ENCODE results near the gene OSBPL9. TPM values are rescaled to one million over a fixed set of nuclear protein-coding genes. Genes with fewer than 3 reads are reported as not detected.

Gene OSBPL9
- total and polyA plus RNA-seq, 2 donors: 46.3 to 117 TPM

DNA sequence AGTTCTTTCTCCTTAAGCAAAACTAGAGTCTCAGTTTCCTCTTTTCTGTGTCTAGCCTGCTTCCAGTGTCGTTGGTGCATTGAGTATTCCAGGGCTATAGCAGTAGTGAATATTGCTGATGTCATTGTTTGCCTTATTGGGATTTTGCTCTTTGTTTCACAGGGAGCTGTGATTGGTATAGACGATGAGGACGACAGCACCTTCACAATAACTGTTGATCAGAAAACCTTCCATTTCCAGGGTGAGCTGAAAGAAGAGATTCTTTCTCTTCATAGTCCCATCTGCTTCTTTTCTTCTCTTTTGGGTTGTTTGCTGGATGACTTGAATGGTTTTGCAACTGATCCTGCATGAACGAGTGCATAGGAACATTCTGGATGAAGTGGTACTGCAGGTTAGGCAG, 52.4 kb downstream of the OSBPL9 start:
- no peaks in the 10 kb centered on the region for H3K4me1 ChIP-seq (ENCODE audit: insufficient read depth)
- no peak overlapping the region for H3K27ac ChIP-seq (ENCODE audit: low read depth)
- no peak for DNase-seq (ENCODE audit: extremely low spot score)
- 65% methylated on average over 4 of the region's 4 CpGs for WGBS
- H3K4me3 ChIP-seq (ENCODE audit: low read depth, low read length): no peak overlapping the region
- no peaks in the 10 kb centered on the region for H3K36me3 ChIP-seq (ENCODE audit: insufficient read depth)

GRCh38 chr1:51669816-51670215, 52.9 kb downstream of the OSBPL9 start:
- H3K27ac ChIP-seq (ENCODE audit: low read depth): no peak overlapping the region
- WGBS: 72% methylated on average over 2 of the region's 2 CpGs
- no peak for DNase-seq (ENCODE audit: extremely low spot score)
- no peaks in the 10 kb centered on the region for H3K36me3 ChIP-seq (ENCODE audit: insufficient read depth)
- no peak overlapping the region for H3K4me3 ChIP-seq (ENCODE audit: low read depth, low read length)
- no peaks in the 10 kb centered on the region for H3K4me1 ChIP-seq (ENCODE audit: insufficient read depth)

DNA sequence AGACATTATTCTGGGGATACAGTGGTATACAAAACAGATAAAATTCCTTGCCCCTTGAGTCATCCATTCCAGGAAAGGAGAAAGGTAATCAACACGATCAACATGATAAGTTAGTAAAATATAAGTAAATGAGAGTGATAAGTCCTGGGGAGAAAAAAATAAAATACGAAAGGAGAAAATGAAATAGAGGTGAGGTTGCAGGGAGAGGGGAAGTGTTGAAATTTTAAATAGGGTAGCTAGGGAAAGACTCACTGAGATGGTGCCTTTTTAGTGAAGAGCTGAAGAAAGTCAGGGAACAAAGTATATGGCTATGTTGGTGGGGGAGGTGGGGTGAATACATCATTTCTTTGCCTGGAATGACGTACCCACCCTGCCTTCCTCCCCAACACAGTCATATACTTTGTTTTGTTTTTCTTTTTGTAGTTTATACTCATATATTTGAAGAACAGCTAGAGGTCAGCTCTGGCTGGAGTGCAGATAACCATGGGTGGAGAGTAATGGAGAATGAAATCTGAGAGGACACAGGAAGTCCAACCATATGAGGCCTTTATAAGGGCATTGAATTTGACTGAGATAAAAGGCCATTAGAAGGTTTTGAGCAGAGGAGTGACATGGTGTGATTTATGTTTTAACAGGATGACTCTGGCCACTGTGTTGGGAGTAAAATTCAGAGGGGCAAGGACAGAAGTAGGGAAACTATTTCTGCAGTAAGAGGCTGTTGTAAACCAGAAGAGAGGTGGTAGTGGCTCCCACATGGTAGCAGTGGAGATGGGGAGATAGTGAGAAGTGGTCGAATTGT, 54.8 kb downstream of the OSBPL9 start:
- no peak overlapping the region for H3K4me3 ChIP-seq (ENCODE audit: low read depth, low read length)
- H3K36me3 ChIP-seq (ENCODE audit: insufficient read depth): no peaks in the 10 kb centered on the region
- no peak for DNase-seq (ENCODE audit: extremely low spot score)
- no peaks in the 10 kb centered on the region for H3K4me1 ChIP-seq (ENCODE audit: insufficient read depth)
- 83% methylated on average over 4 of the region's 4 CpGs for WGBS
- no peak overlapping the region for H3K27ac ChIP-seq (ENCODE audit: low read depth)

GRCh38 chr1:51673279-51673678, 56.4 kb downstream of the OSBPL9 start:
- no peaks in the 10 kb centered on the region for H3K36me3 ChIP-seq (ENCODE audit: insufficient read depth)
- H3K27ac ChIP-seq (ENCODE audit: low read depth): no peak overlapping the region
- 100% methylated on average over 1 of the region's 1 CpG for WGBS
- DNase-seq (ENCODE audit: extremely low spot score): no peak
- H3K4me1 ChIP-seq (ENCODE audit: insufficient read depth): no peaks in the 10 kb centered on the region
- H3K4me3 ChIP-seq (ENCODE audit: low read depth, low read length): no peak overlapping the region

DNA sequence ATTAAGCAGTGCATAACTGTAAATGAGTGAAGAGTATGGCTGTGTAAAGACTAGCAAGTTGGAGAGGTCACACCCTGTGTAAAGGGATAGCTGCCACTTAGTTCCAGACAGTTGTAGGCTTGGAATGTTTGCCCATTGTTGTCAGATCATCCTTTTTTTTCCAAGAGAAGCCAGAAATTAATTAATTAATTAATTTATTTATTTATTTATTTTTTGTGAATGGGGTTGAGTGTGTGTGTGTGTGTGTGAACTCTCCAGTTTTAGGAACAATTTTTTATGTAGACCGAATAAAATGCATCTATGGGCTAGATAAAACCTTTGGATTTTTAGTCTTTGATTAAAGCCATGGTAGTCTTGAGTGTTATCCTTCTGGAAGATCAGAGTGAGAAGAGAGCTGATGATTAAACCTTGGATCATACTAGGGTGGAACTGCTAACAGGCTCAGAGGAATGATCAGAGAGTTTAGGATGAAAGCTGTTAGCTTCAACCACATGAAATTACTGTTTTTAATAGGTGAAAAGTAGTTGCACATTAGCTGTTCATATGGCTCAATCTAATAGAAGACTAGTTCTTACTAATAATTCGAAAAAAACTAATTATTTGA, 58.4 kb downstream of the OSBPL9 start:
- no peak overlapping the region for H3K27ac ChIP-seq (ENCODE audit: low read depth)
- no peak overlapping the region for H3K4me3 ChIP-seq (ENCODE audit: low read depth, low read length)
- 99% methylated on average over 2 of the region's 2 CpGs for WGBS
- no peak for DNase-seq (ENCODE audit: extremely low spot score)
- no peaks in the 10 kb centered on the region for H3K36me3 ChIP-seq (ENCODE audit: insufficient read depth)
- H3K4me1 ChIP-seq (ENCODE audit: insufficient read depth): no peaks in the 10 kb centered on the region

DNA sequence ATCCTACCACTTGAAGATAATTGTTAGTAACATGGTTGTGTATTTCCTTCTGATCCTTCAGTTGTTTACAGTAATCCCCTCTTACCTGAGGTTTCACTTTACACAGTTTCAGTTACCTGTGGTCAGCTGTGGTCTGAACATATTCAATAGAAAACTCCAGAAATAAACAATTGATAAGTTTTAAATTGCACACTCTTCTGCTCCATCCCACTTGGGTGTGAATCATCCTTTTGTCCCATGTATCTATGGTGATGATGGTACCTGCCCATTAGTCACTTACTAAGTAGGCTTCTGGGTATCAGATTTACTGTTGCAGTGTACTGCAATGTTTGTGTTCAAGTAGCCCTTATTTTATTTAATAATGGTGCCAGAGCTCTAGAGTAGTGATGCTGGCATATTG, 62.5 kb downstream of the OSBPL9 start:
- Histone ChIP-seq H3K36me3 (ENCODE audit: insufficient read depth) (no peaks in the 10 kb centered on the region), H3K4me1 (ENCODE audit: insufficient read depth) (no peaks in the 10 kb centered on the region), H3K27ac (ENCODE audit: low read depth) (no peak overlapping the region), H3K4me3 (ENCODE audit: low read depth, low read length) (no peak overlapping the region)
- DNase-seq (ENCODE audit: extremely low spot score): no peak

GRCh38 chr1:51684776-51685175, 67.9 kb downstream of the OSBPL9 start:
- WGBS: 97% methylated on average over 5 of the region's 5 CpGs

GRCh38 chr1:51686450-51686849, 69.6 kb downstream of the OSBPL9 start:
- WGBS: 64% methylated on average over 2 of the region's 2 CpGs
- no peak overlapping the region for H3K27ac ChIP-seq (ENCODE audit: low read depth)
- H3K4me1 ChIP-seq (ENCODE audit: insufficient read depth): no peaks in the 10 kb centered on the region
- no peak overlapping the region for H3K4me3 ChIP-seq (ENCODE audit: low read depth, low read length)
- no peak for DNase-seq (ENCODE audit: extremely low spot score)
- H3K36me3 ChIP-seq (ENCODE audit: insufficient read depth): no peaks in the 10 kb centered on the region

More at GRCh38 chr1:51684776-51685175, 67.9 kb downstream of the OSBPL9 start:
- DNase-seq (ENCODE audit: extremely low spot score): no peak
- Histone ChIP-seq H3K4me3 (ENCODE audit: low read depth, low read length) (no peak overlapping the region), H3K27ac (ENCODE audit: low read depth) (no peak overlapping the region), H3K36me3 (ENCODE audit: insufficient read depth) (no peaks in the 10 kb centered on the region), H3K4me1 (ENCODE audit: insufficient read depth) (no peaks in the 10 kb centered on the region)

- Histone ChIP-seq H3K4me1 (ENCODE audit: insufficient read depth) (peaks cover 5% of the 10 kb centered on the region), H3K27ac (ENCODE audit: low read depth) (no peak overlapping the region), H3K36me3 (ENCODE audit: insufficient read depth) (no peaks in the 10 kb centered on the region), H3K4me3 (ENCODE audit: low read depth, low read length) (no peak overlapping the region)
- DNase-seq (ENCODE audit: extremely low spot score): no peak
These were observed 72.2 kb downstream of the OSBPL9 start for GRCh38 chr1:51689075-51689440.

DNA sequence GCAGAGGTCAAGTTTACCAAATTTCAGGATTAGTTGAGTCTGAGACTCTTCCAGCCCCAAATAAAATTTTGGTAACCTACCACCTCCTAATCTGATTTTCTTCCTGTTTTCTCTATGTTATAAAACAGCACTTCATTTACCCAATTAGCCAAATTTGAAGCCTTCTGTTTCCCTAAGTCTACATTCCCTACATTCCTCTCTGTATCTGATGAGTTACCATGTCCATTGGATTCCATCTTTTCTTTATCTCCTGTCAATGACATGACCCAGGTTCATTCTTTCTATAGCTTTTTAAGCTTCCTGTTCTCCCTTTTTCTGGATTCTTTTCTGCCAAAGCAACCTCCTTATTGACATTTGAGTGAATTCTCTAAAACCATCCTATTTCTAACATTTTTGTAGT, 72.8 kb downstream of the OSBPL9 start:
- H3K27ac ChIP-seq (ENCODE audit: low read depth): no peak overlapping the region
- peaks cover 5% of the 10 kb centered on the region for H3K4me1 ChIP-seq (ENCODE audit: insufficient read depth)

DNA sequence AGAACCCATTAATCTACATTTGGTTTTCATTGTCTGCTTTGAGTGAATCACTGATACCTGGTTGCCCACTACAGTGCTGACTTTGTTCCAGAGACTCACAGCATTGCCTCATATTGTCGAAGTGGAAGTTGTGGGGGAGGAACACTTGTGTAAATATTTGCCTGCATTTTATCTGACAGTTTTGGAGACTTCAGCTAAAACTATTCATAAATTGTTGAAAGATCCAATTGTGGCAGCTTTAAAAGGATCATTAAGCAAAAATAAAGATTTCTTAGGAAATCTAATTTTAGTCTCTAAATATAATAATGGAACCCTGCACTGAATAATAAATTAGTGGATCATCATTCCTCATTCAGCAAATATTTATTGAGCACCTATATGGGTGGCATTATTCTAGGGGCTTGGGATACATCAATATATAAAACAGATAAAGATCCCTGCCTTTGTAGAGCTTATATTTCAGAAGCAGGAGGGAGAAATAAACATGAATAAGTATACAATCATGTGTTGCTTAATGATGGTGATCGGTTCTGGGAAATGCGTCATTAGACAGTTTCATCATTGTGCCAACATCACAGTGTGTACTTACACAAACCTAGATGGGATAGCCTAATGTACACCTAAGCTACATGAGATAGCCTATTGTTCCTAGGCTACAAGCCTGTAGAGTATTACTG, 73.5 kb downstream of the OSBPL9 start:
- no peaks in the 10 kb centered on the region for H3K36me3 ChIP-seq (ENCODE audit: insufficient read depth)
- no peak for DNase-seq (ENCODE audit: extremely low spot score)
- H3K4me3 ChIP-seq (ENCODE audit: low read depth, low read length): no peak overlapping the region
- no peak overlapping the region for H3K27ac ChIP-seq (ENCODE audit: low read depth)
- WGBS: 63% methylated on average over 3 of the region's 3 CpGs
- H3K4me1 ChIP-seq (ENCODE audit: insufficient read depth): peaks cover 5% of the 10 kb centered on the region

More for the DNA sequence above, 72.8 kb downstream of the OSBPL9 start:
- no peaks in the 10 kb centered on the region for H3K36me3 ChIP-seq (ENCODE audit: insufficient read depth)
- H3K4me3 ChIP-seq (ENCODE audit: low read depth, low read length): no peak overlapping the region
- no peak for DNase-seq (ENCODE audit: extremely low spot score)

DNA sequence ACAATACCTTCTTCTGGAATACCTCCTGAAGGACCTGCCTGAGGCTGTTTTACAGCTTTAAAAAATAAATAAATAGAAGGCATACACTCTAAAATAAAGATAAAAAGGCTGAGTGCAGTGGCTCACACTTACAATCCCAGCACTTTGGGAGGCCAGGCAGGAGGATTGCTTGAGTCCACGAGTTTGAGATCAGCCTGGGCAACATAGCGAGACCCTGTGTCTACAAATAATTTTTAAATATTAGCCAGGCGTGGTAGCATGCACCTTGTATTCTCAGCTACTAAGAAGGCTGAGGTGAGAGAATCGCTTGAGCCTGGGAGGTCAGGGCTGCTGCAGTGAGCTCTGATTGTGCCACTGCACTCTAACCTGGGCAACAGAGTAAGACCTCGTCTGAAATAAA, 75.0 kb downstream of the OSBPL9 start:
- peaks cover 7% of the 10 kb centered on the region for H3K4me1 ChIP-seq (ENCODE audit: insufficient read depth)

GRCh38 chr1:51693419-51694155, 76.7 kb downstream of the OSBPL9 start:
- 74% methylated on average over 4 of the region's 4 CpGs for WGBS
- peaks cover 7% of the 10 kb centered on the region for H3K4me1 ChIP-seq (ENCODE audit: insufficient read depth)
- no peak overlapping the region for H3K27ac ChIP-seq (ENCODE audit: low read depth)
- H3K36me3 ChIP-seq (ENCODE audit: insufficient read depth): no peaks in the 10 kb centered on the region
- no peak for DNase-seq (ENCODE audit: extremely low spot score)
- no peak overlapping the region for H3K4me3 ChIP-seq (ENCODE audit: low read depth, low read length)

More for the DNA sequence above, 75.0 kb downstream of the OSBPL9 start:
- H3K36me3 ChIP-seq (ENCODE audit: insufficient read depth): no peaks in the 10 kb centered on the region
- DNase-seq (ENCODE audit: extremely low spot score): no peak
- no peak overlapping the region for H3K4me3 ChIP-seq (ENCODE audit: low read depth, low read length)
- H3K27ac ChIP-seq (ENCODE audit: low read depth): no peak overlapping the region
- 91% methylated on average over 5 of the region's 5 CpGs for WGBS

All from urinary bladder (tissue), 4 donors.